Temporal lobe (tissue), 1 donor: ENCODE data around the gene MSANTD2. TPM values are rescaled to one million over a fixed set of nuclear protein-coding genes. Genes with fewer than 3 reads are reported as not detected.

ENCODE experiments used
- total RNA-seq: library from RNA; depleted of rRNA; stranded (reverse); fragments of >200 nt; gene quantifications from one replicate; pipeline ENCODE4 v1.2.3, GENCODE V29; 2014

The MSANTD2 gene
- total RNA-seq, 1 donor from 2014 or later: 18.7 TPM

Other genes with a start within 250 kb of the MSANTD2 start
- not detected for gene OR8A1, start 230.4 kb downstream of the MSANTD2 start, total RNA-seq
- 0.25 TPM for gene PANX3, start 189.0 kb downstream of the MSANTD2 start, total RNA-seq
- 26.8 TPM for gene TBRG1, start 177.5 kb downstream of the MSANTD2 start, total RNA-seq
- 6.9 TPM for gene SIAE, start 126.7 kb downstream of the MSANTD2 start, total RNA-seq
- gene SPA17, start 126.5 kb downstream of the MSANTD2 start, total RNA-seq: 5.4 TPM
- 1.5 TPM for gene NRGN, start 60.5 kb downstream of the MSANTD2 start, total RNA-seq
- gene VSIG2, start 48.2 kb downstream of the MSANTD2 start, total RNA-seq: 0.49 TPM
- 6.1 TPM for gene ESAM, start 38.1 kb downstream of the MSANTD2 start, total RNA-seq
- gene ROBO3, start 65.0 kb upstream of the MSANTD2 start, total RNA-seq: 4.7 TPM
- gene ROBO4, start 97.5 kb upstream of the MSANTD2 start, total RNA-seq: 3.9 TPM
- not detected for gene HEPN1, start 118.8 kb upstream of the MSANTD2 start, total RNA-seq
- 14.5 TPM for gene HEPACAM, start 135.6 kb upstream of the MSANTD2 start, total RNA-seq
- 2.7 TPM for gene CCDC15, start 153.8 kb upstream of the MSANTD2 start, total RNA-seq